Body of pancreas (tissue), 4 donors: Measurements from ENCODE around the gene FLVCR1. TPM values are rescaled to one million over a fixed set of nuclear protein-coding genes. Genes with fewer than 3 reads are reported as not detected.

Source experiments
- ATAC-seq: fragments of 150-250 bp; one replicate; pipeline ENCODE4 v1.9.1; 2016
- DNase-seq, 4 donors: peaks; one replicate each; pipeline ENCODE4 v3.0.0-alpha.2; 2019
- H3K27ac ChIP-seq, 4 donors: fragments of 200-600 bp; sonication (generic); 1 replicate in 3 of 4; 2 replicates in 1 of 4; pipeline versions ENCODE4 v1.5.1 to v1.6.1; 2016 to 2019; ENCODE audit warnings: mild to moderate bottlenecking in 1 of 4, mixed read lengths in 1 of 4, moderate library complexity in 1 of 4
- H3K27me3 ChIP-seq, 2 donors: fragments of 200-600 bp; sonication (generic); one replicate each; pipeline ENCODE4 v1.6.0; 2016; ENCODE audit warnings: mild to moderate bottlenecking in 1 of 2
- H3K36me3 ChIP-seq, 2 donors: fragments of 200-600 bp; sonication (generic); replicated peaks in 1 of 2; 2 replicates each; pipeline ENCODE4 v1.5.1; 2016; ENCODE audit warnings: low read depth in 2 of 2; ENCODE audit not compliant: insufficient read depth in 1 of 2
- H3K4me1 ChIP-seq: fragments of 200-600 bp; sonication (generic); one replicate; pipeline ENCODE4 v1.6.0; 2016
- H3K4me3 ChIP-seq, 2 donors: fragments of 200-600 bp; sonication (generic); 1 replicate in 1 of 2; 2 replicates in 1 of 2; pipeline ENCODE4 v1.5.1; 2016 to 2019
- H3K9me3 ChIP-seq, 3 donors: fragments of 200-600 bp; sonication (generic); 1 replicate in 2 of 3; 2 replicates in 1 of 3; pipeline ENCODE4 v1.5.1; 2016
- POLR2A ChIP-seq, 3 donors: fragments of 450-650 bp; IDR thresholded peaks; one replicate each; pipeline ENCODE4 v1.6.1; 2016; ENCODE audit warnings: antibody characterized with exemption in 3 of 3, mild to moderate bottlenecking in 2 of 3
- WGBS, 2 donors: methylation state at CpG; one replicate each; pipeline ENCODE4 v1.1.5; 2017; 5-methylcytosine and 5-hydroxymethylcytosine counted together
- intact Hi-C: fragments of 100-400 bp; cut with DNase I; formaldehyde crosslinking; loops from one replicate; pipeline ENCODE4 v1.15.1; 2023
- total RNA-seq, 2 donors: library from RNA; depleted of rRNA; stranded (reverse); fragments of >200 nt; gene quantifications; one replicate each; pipeline ENCODE4 v1.1.0, GENCODE V29; 2016
- TF ChIP-seq, protein P1 (sequence below), 7 experiments: fragments of 450-650 bp in 4 of 7; fragments of 200-600 bp in 3 of 7; sonication (generic) in 3 of 7; IDR thresholded peaks; one replicate each; pipeline ENCODE4 v1.5.1; 2016 to 2019; ENCODE audit warnings: antibody characterized with exemption in 7 of 7

Gene FLVCR1
- total RNA-seq, 2 donors from 2014 or later: 4.2 to 4.6 TPM

DNA sequence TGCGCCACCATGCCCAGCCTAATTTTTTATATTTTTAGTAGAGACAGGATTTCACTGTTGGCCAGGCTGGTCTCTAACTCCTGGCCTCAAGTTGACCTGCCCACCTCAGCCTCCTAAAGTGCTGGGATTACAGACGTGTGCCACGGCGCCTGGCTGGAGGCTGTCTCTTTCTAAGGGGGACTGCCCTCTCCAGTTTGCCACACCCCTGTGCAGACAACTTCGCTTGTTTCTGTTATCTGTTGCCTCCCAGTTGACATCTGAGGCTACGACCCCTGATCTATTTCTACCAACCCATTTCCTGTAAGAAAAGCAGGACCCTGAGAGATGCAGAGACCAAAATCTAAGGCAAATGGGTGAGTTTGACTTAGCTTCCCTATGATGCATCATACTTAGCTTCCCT is 68.3 kb downstream of the FLVCR1 start:
- 77 to 83% methylated on average over 5 to 6 of the region's 6 CpGs for WGBS, 2 donors
- Histone ChIP-seq H3K36me3 (no peaks in the 10 kb centered on the region), H3K27me3 (no peaks in the 10 kb centered on the region), H3K4me1 (no peaks in the 10 kb centered on the region), H3K9me3 (no peaks in the 10 kb centered on the region), H3K4me3 (no peak overlapping the region), H3K27ac (no peak overlapping the region)
- TF ChIP-seq, protein P1, sequence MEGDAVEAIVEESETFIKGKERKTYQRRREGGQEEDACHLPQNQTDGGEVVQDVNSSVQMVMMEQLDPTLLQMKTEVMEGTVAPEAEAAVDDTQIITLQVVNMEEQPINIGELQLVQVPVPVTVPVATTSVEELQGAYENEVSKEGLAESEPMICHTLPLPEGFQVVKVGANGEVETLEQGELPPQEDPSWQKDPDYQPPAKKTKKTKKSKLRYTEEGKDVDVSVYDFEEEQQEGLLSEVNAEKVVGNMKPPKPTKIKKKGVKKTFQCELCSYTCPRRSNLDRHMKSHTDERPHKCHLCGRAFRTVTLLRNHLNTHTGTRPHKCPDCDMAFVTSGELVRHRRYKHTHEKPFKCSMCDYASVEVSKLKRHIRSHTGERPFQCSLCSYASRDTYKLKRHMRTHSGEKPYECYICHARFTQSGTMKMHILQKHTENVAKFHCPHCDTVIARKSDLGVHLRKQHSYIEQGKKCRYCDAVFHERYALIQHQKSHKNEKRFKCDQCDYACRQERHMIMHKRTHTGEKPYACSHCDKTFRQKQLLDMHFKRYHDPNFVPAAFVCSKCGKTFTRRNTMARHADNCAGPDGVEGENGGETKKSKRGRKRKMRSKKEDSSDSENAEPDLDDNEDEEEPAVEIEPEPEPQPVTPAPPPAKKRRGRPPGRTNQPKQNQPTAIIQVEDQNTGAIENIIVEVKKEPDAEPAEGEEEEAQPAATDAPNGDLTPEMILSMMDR (IDR thresholded peaks at IDR 0.05): no peak
- TF ChIP-seq POLR2A (IDR thresholded peaks at IDR 0.05): no peak
- DNase-seq: no peak
- intact Hi-C loops: no loop called here
- ATAC-seq: no peak

DNA sequence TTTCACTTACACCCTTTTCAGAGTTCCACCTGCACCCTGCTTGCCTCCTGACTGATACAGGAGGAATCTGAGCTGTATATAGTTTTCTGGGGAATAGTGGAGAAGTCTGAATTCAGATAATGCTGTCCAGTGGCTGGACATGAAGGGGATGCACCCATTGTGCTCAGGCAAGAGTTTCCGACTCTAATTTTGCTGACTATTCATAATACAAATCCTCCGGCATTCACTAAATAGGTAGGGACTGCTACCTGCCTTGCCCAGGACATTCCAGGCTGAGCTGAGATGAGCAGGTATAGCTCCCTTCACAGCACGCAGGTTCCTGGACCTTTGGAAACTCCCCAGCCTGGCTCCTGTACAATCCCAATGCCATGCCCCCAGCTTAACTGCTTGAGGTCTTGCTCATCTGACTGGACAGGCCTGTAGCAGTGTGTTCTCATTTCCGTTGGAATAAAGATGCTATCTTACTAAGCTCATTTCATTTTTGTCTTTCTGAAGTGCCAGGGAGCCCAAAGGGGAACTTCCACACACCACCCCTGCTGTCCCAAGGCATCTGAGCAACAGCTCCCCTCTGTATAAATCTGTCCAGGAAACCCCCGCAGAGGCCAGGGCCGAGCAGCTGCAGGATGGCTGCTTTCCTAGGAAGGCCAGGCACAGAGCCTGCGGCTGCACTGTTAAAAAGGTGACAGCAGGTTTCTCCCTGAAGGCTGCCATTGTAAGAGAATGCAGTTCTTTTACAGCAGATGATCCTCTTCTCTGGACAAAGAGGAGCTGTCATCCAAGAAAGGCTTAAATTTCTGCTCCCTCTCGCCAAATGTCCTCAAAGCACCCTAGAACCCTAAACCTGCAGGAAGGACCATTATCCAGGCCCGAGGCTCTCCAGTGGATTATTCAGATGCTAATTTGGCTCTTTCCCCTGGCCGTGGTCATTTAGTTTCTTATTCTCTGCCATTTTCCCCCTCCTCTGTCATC is 70.5 kb downstream of the FLVCR1 start:
- no peaks in the 10 kb centered on the region for H3K36me3 ChIP-seq
- H3K27ac ChIP-seq: no peak overlapping the region
- TF ChIP-seq POLR2A (IDR thresholded peaks at IDR 0.05): no peak
- TF ChIP-seq, protein P1 (IDR thresholded peaks at IDR 0.05): no peak
- H3K9me3 ChIP-seq: no peaks in the 10 kb centered on the region
- no peak overlapping the region for H3K4me3 ChIP-seq
- 62 to 68% methylated on average over 9 to 10 of the region's 10 CpGs for WGBS, 2 donors
- H3K4me1 ChIP-seq: no peaks in the 10 kb centered on the region
- no peak for DNase-seq
- no peaks in the 10 kb centered on the region for H3K27me3 ChIP-seq
- ATAC-seq: no peak
- intact Hi-C loops: no loop called here

DNA sequence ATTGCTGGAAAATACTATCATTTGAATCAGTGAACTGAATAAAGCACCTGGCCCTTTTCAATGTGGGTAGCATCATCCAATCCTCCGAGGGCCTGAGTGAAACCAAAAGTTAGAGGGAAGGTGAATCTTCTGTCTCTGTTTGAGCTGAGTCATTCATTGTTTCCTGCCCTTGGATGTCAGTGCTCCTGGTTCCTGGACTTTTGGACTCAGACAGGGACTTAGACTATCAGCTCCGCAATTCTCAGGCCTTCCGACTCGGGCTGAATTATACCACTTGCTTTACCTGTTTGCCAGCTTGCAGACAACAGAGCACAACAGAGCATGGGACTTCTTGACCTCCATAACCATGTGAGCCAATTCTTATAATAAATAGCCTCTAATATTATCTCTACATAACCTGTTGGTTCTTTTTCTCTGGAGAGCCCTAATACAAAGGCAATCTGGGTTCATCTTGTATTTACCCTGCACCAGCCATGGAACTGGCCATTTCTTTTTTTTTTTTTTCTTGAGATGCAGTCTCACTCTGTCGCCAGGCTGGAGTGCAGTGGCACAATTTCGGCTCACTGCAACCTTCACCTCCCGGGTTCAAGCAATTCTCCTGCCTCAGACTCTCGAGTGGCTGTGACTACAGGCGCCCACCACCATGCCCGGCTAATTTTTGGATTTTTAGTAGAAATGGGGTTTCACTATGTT is 73.1 kb downstream of the FLVCR1 start:
- Histone ChIP-seq H3K4me3 (no peak overlapping the region), H3K9me3 (no peaks in the 10 kb centered on the region), H3K36me3 (no peaks in the 10 kb centered on the region), H3K27me3 (no peaks in the 10 kb centered on the region), H3K4me1 (no peaks in the 10 kb centered on the region), H3K27ac (no peak overlapping the region)
- intact Hi-C loops: no loop called here
- DNase-seq (no peak), ATAC-seq (no peak)
- TF ChIP-seq POLR2A (IDR thresholded peaks at IDR 0.05): no peak
- TF ChIP-seq, protein P1 (IDR thresholded peaks at IDR 0.05): no peak
- 68 to 78% methylated on average over 10 of the region's 10 CpGs for WGBS, 2 donors

DNA sequence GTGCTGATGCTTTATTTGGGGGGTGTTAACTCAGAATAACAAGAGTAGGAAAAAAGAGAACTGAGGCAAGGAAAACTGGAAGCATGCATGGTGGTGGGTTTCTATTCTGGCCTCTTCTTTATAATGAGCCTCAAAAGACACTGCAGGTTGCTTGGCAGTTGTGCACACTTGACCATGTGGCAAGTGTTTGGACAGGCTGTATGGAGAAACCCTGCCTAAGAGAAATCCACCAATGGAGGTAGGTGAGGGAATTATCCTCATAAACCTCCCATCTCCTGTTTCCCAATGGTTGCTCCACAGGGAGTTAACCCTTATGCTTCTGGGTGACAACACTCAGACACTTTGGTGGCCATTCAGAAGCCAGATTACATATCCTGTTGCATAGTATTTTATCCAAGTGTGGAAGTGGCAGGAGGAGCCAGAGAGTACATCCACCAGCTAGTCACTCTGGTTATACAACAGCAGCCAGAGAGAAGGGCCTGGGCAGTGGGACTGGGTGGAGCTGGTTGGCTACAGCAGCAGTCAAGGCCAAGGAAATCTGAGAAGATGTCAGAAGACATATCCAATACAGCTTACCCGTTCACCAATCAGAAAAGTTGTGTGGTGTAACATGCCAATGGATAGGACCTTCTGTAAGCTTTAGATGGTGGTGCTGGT is 75.9 kb downstream of the FLVCR1 start:
- Histone ChIP-seq H3K4me3 (no peak overlapping the region), H3K9me3 (no peaks in the 10 kb centered on the region), H3K36me3 (no peaks in the 10 kb centered on the region), H3K4me1 (no peaks in the 10 kb centered on the region), H3K27ac (no peak overlapping the region), H3K27me3 (no peaks in the 10 kb centered on the region)
- TF ChIP-seq, protein P1 (IDR thresholded peaks at IDR 0.05): no peak
- no peak for TF ChIP-seq POLR2A (IDR thresholded peaks at IDR 0.05)
- DNase-seq: no peak
- WGBS, 2 donors: 75 to 91% methylated on average over 1 of the region's 1 CpG
- no peak for ATAC-seq
- intact Hi-C loops: no loop called here
